GM12891 (cell line): ENCODE data around the gene RNF10.

Source experiments
- POLR2A ChIP-seq: IDR thresholded peaks from 2 replicates; pipeline ENCODE4 v1.6.1; 2011; ENCODE audit warnings: low read depth, low read length, control low read depth
- POLR2AphosphoS5 ChIP-seq: IDR thresholded peaks from 2 replicates; pipeline ENCODE4 v1.6.1; 2011; ENCODE audit warnings: low read depth, low read length, control low read depth
- SPI1 ChIP-seq: IDR thresholded peaks from 2 replicates; pipeline ENCODE4 v1.6.1; 2011; ENCODE audit warnings: low read depth, low read length, control low read depth
- TAF1 ChIP-seq: IDR thresholded peaks from 2 replicates; pipeline ENCODE4 v1.6.1; 2011; ENCODE audit warnings: low read depth, low read length, control low read depth

DNA sequence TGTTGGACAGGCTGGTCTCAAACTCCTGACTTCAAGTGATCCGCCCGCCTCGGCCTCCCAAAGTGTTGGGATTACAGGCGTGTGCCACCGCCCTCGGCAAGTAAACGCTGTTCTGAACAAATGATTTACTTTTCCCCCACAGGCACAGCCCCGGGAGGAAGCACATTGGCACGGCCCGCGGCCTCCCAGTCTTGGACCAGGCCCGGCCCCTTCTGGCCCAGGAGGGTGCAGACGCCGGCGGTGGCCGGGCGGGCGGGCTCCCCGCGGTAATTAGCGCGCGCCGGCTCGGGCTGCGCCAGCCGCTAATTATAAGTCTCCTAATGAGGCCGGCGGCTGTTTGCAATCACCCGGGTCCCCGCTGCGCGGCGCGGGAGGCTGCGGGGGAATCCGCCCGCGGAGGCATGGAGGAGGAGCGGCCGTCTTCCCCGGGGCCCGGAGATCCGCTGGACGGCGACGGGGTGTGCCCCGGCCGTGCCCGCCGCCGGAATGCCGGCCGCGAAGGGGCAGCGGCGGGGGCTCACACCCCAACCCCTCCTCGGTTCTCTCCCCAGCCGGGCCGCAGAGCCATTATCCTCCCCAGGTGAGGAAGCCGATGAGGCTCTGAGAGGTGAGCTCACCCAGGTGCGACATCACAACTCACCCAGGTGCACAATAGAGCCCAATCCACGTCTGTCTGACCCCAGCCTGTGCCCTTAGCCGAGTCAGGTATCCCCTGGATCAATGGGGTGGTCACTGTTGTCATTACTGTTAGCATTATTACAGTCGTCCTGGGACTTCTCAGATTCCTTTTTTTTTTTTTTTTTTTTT, 50.4 kb downstream of the RNF10 start:
- TF ChIP-seq POLR2A = no peak
- TF ChIP-seq POLR2AphosphoS5 = no peak
- no peak for TF ChIP-seq TAF1
- no peak for TF ChIP-seq SPI1
